Measurements from ENCODE around the gene ESR2. TPM values are rescaled to one million over a fixed set of nuclear protein-coding genes. Genes with fewer than 3 reads are reported as not detected.

The ESR2 gene
- total and polyA plus RNA-seq, 4 donors, result 0.01 to 0.28 (median 0.09) TPM

- Histone ChIP-seq H3K9me3 (ENCODE audit: control insufficient read depth in 4 of 4, low read length in 3 of 4) (no peaks in the 10 kb centered on the region), H3K9ac (ENCODE audit: low read depth in 1 of 2, low read length in 2 of 2) (no peak overlapping the region), H3K36me3 (ENCODE audit: control insufficient read depth in 4 of 4, insufficient read depth in 3 of 4, low read depth in 1 of 4, low read length in 3 of 4) (no peaks in the 10 kb centered on the region), H3K4me1 (ENCODE audit: control insufficient read depth in 4 of 4, insufficient read depth in 4 of 4, low read length in 3 of 4) (peaks cover 5 to 14% (median 12%) of the 10 kb centered on the region in 4 donors), H3K4me3 (ENCODE audit: low read depth in 1 of 3, low read length in 3 of 3) (no peak overlapping the region), H3K27me3 (ENCODE audit: control insufficient read depth in 4 of 4, insufficient read depth in 4 of 4, low read length in 3 of 4) (peaks cover 0 to 6% (median 3%) of the 10 kb centered on the region in 4 donors), H3K27ac (ENCODE audit: low read depth in 1 of 2, low read length in 2 of 2) (no peak overlapping the region)
- TF ChIP-seq RAD21 (IDR thresholded peaks at IDR 0.05) (no peak), NR2F2 (IDR thresholded peaks at IDR 0.05) (no peak), FOXA1 (IDR thresholded peaks at IDR 0.05) (no peak), HNF4G (IDR thresholded peaks at IDR 0.05) (no peak), MAX (IDR thresholded peaks at IDR 0.05) (no peak), JUND (IDR thresholded peaks at IDR 0.05) (no peak), HNF4A (conservative IDR thresholded peaks at IDR 0.05) (no peak), CTCF (IDR thresholded peaks at IDR 0.05; ENCODE audit: low read depth, low read length, missing input control) (no peak), FOXA2 (IDR thresholded peaks at IDR 0.05) (no peak), EGR1 (IDR thresholded peaks at IDR 0.05; ENCODE audit: low read depth in 2 of 2) (no peak)
- TF ChIP-seq, protein P1, sequence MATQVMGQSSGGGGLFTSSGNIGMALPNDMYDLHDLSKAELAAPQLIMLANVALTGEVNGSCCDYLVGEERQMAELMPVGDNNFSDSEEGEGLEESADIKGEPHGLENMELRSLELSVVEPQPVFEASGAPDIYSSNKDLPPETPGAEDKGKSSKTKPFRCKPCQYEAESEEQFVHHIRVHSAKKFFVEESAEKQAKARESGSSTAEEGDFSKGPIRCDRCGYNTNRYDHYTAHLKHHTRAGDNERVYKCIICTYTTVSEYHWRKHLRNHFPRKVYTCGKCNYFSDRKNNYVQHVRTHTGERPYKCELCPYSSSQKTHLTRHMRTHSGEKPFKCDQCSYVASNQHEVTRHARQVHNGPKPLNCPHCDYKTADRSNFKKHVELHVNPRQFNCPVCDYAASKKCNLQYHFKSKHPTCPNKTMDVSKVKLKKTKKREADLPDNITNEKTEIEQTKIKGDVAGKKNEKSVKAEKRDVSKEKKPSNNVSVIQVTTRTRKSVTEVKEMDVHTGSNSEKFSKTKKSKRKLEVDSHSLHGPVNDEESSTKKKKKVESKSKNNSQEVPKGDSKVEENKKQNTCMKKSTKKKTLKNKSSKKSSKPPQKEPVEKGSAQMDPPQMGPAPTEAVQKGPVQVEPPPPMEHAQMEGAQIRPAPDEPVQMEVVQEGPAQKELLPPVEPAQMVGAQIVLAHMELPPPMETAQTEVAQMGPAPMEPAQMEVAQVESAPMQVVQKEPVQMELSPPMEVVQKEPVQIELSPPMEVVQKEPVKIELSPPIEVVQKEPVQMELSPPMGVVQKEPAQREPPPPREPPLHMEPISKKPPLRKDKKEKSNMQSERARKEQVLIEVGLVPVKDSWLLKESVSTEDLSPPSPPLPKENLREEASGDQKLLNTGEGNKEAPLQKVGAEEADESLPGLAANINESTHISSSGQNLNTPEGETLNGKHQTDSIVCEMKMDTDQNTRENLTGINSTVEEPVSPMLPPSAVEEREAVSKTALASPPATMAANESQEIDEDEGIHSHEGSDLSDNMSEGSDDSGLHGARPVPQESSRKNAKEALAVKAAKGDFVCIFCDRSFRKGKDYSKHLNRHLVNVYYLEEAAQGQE (IDR thresholded peaks at IDR 0.05), result no peak
- TF ChIP-seq, protein P2, sequence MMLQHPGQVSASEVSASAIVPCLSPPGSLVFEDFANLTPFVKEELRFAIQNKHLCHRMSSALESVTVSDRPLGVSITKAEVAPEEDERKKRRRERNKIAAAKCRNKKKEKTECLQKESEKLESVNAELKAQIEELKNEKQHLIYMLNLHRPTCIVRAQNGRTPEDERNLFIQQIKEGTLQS (IDR thresholded peaks at IDR 0.05), result no peak
- DNase-seq (ENCODE audit: low spot score), result no peak
- WGBS, result 87% methylated on average over 3 of the region's 3 CpGs
Observed at GRCh38 chr14:64292197-64292596, 2.0 kb downstream of the ESR2 start.

- H3K4me1 ChIP-seq (ENCODE audit: control insufficient read depth in 4 of 4, insufficient read depth in 4 of 4, low read length in 3 of 4), result peaks cover 5 to 10% (median 9%) of the 10 kb centered on the region in 4 donors
- H3K9me3 ChIP-seq (ENCODE audit: control insufficient read depth in 4 of 4, low read length in 3 of 4), result no peaks in the 10 kb centered on the region
- WGBS, result 99% methylated on average over 1 of the region's 1 CpG
- H3K27ac ChIP-seq (ENCODE audit: low read depth in 1 of 2, low read length in 2 of 2), result no peak overlapping the region
- H3K36me3 ChIP-seq (ENCODE audit: control insufficient read depth in 4 of 4, insufficient read depth in 3 of 4, low read depth in 1 of 4, low read length in 3 of 4), result no peaks in the 10 kb centered on the region
- no peak for DNase-seq (ENCODE audit: low spot score)
- H3K27me3 ChIP-seq (ENCODE audit: control insufficient read depth in 4 of 4, insufficient read depth in 4 of 4, low read length in 3 of 4), result peaks cover 0 to 6% (median 0%) of the 10 kb centered on the region in 4 donors
- no peak for TF ChIP-seq SP1 (IDR thresholded peaks at IDR 0.05)
- no peak for TF ChIP-seq YY1 (IDR thresholded peaks at IDR 0.05)
- TF ChIP-seq, protein P1 (IDR thresholded peaks at IDR 0.05), result no peak
- no peak for TF ChIP-seq MAX (IDR thresholded peaks at IDR 0.05)
- no peak overlapping the region for H3K4me3 ChIP-seq (ENCODE audit: low read depth in 1 of 3, low read length in 3 of 3)
- no peak overlapping the region for H3K9ac ChIP-seq (ENCODE audit: low read depth in 1 of 2, low read length in 2 of 2)
Observed at GRCh38 chr14:64289571-64289970, 4.6 kb downstream of the ESR2 start.

All from liver (tissue), 9 donors.